Stomach (tissue), 9 donors: Measurements from ENCODE around the gene ELMO1. TPM values are rescaled to one million over a fixed set of nuclear protein-coding genes. Genes with fewer than 3 reads are reported as not detected.

Source experiments
- DNase-seq, 2 donors: peaks; one replicate each; pipeline versions ENCODE4 v3.0.0 to v3.0.0-alpha.2; 2013 to 2019
- H3K27ac ChIP-seq, 5 donors: fragments of 200-600 bp in 4 of 5; sonication (generic) in 4 of 5; one replicate each; pipeline ENCODE4 v1.5.1; 2013 to 2019; ENCODE audit warnings: mild to moderate bottlenecking in 1 of 5, moderate library complexity in 1 of 5
- H3K27me3 ChIP-seq, 3 donors: fragments of 200-600 bp; sonication (generic); one replicate each; pipeline ENCODE4 v1.5.1; 2017 to 2019; ENCODE audit warnings: mixed run types in 1 of 3
- H3K36me3 ChIP-seq, 4 donors: fragments of 200-600 bp; sonication (generic); 1 replicate in 3 of 4; 2 replicates in 1 of 4; pipeline ENCODE4 v1.5.1; 2016 to 2019
- H3K4me1 ChIP-seq, 4 donors: fragments of 200-600 bp; sonication (generic); one replicate each; pipeline ENCODE4 v1.5.1; 2016 to 2019
- H3K4me3 ChIP-seq, 4 donors: fragments of 200-600 bp; sonication (generic) in 3 of 4; one replicate each; pipeline ENCODE4 v1.5.1; 2016 to 2019; ENCODE audit warnings: mild to moderate bottlenecking in 1 of 4
- H3K9me3 ChIP-seq, 4 donors: fragments of 200-600 bp; sonication (generic); one replicate each; pipeline ENCODE4 v1.5.1; 2016 to 2019
- EP300 ChIP-seq: sonication (generic); formaldehyde crosslinking; IDR thresholded peaks from one replicate; pipeline ENCODE4 v1.6.1; 2017; ENCODE audit warnings: antibody characterized with exemption
- POLR2A ChIP-seq, 4 donors: fragments of 450-650 bp; IDR thresholded peaks; one replicate each; pipeline ENCODE4 v1.6.1; 2016; ENCODE audit warnings: antibody characterized with exemption in 4 of 4, control low read depth in 2 of 4, mild to moderate bottlenecking in 1 of 4, moderate library complexity in 1 of 4
- POLR2AphosphoS5 ChIP-seq, 3 donors: sonication (generic); formaldehyde crosslinking; IDR thresholded peaks; one replicate each; pipeline ENCODE4 v1.6.1; 2016; ENCODE audit warnings: antibody characterized with exemption in 3 of 3
- WGBS, 5 donors: extraction: QIAGEN DNeasy Blood & Tissue Kit in 3 of 5; methylation state at CpG; one replicate each; pipeline versions ENCODE4 v1.1.5 to v1.1.7; 2013 to 2018; 5-methylcytosine and 5-hydroxymethylcytosine counted together
- intact Hi-C: fragments of 100-400 bp; cut with DNase I; formaldehyde crosslinking; loops from one replicate; pipeline ENCODE4 v1.15.1; 2023; ENCODE audit warnings: low total_unique reads
- polyA plus RNA-seq, 3 donors: library from polyadenylated mRNA; stranded (reverse); fragments of 200-250 nt; gene quantifications; one replicate each; pipeline ENCODE4 v1.2.3, GENCODE V29; 2013
- total RNA-seq, 5 donors: library from RNA; depleted of rRNA; stranded (reverse); fragments of >200 nt; gene quantifications; one replicate each; pipeline versions ENCODE4 v1.1.0 to v1.2.3, GENCODE V29; 2014 to 2016
- TF ChIP-seq, protein P1 (sequence below), 7 experiments: fragments of 450-650 bp in 4 of 7; fragments of 200-600 bp in 3 of 7; sonication (generic) in 3 of 7; IDR thresholded peaks; one replicate each; pipeline ENCODE4 v1.5.1; 2016 to 2019; ENCODE audit warnings: antibody characterized with exemption in 7 of 7, control low read depth in 2 of 7, mild to moderate bottlenecking in 1 of 7
- donor health status: healthy with polysubstance abuse.
- donor health status: Bipolar disorder and iron deficiency.
- donor health status: healthy.

ELMO1 gene
- total and polyA plus RNA-seq, 8 donors = 4.1 to 117 (median 44.8) TPM

GRCh38 chr7:37193775-37194135 is 254.9 kb downstream of the ELMO1 start:
- no peak for DNase-seq
- intact Hi-C loops = loop anchor here (10.0 kb wide), 1 partner anchor 709 kb away; no protein-coding TSS in a partner anchor
- Histone ChIP-seq H3K4me1 (peaks cover 4 to 31% (median 11%) of the 10 kb centered on the region in 4 donors), H3K9me3 (no peaks in the 10 kb centered on the region), H3K4me3 (no peak overlapping the region), H3K36me3 (peaks cover 0 to 14% (median 5%) of the 10 kb centered on the region in 4 donors), H3K27ac (no peak overlapping the region), H3K27me3 (no peaks in the 10 kb centered on the region)
- no peak for TF ChIP-seq EP300
- TF ChIP-seq, protein P1, sequence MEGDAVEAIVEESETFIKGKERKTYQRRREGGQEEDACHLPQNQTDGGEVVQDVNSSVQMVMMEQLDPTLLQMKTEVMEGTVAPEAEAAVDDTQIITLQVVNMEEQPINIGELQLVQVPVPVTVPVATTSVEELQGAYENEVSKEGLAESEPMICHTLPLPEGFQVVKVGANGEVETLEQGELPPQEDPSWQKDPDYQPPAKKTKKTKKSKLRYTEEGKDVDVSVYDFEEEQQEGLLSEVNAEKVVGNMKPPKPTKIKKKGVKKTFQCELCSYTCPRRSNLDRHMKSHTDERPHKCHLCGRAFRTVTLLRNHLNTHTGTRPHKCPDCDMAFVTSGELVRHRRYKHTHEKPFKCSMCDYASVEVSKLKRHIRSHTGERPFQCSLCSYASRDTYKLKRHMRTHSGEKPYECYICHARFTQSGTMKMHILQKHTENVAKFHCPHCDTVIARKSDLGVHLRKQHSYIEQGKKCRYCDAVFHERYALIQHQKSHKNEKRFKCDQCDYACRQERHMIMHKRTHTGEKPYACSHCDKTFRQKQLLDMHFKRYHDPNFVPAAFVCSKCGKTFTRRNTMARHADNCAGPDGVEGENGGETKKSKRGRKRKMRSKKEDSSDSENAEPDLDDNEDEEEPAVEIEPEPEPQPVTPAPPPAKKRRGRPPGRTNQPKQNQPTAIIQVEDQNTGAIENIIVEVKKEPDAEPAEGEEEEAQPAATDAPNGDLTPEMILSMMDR (IDR thresholded peaks at IDR 0.05) = no peak
- TF ChIP-seq POLR2AphosphoS5 (IDR thresholded peaks at IDR 0.05) = no peak
- no peak for TF ChIP-seq POLR2A (IDR thresholded peaks at IDR 0.05)
- WGBS, 5 donors = 61 to 79% (median 69%) methylated on average over 2 of the region's 2 CpGs

DNA sequence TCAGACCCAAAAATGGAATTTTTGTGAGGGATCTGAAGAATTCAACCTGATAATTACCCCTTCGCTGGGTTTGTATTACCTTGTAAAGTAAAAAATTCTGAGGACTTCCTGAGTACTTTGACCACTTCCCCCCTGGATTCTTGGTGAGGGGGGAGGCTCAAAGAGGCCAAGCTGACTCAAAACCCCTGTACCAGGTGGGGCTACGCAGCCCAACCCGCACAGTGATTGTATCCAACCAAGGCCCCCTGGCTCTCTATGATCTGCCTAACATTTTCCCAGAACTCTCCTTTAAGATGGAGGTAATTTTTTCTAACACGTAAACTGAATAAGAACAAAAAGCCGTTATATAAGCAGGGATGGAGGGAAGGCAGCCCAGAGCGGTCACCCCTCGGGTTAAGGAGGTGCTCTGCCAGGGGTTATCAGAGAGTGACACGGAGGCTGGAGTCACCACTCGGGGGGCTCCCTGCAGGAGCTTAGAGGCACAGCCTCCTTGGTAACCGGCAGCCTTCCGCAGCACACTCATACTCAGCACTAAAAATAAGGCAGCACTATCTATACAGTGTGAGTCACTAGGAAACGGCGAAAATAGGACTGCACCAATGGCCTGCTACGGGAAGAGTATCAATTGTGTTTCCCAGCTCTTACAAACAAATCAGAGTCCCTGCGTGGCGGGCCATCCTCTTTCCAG is 255.4 kb downstream of the ELMO1 start:
- H3K4me1 ChIP-seq = peaks cover 0 to 25% (median 6%) of the 10 kb centered on the region in 4 donors
- intact Hi-C loops = loop anchor here (10.0 kb wide), 1 partner anchor 708 kb away; no protein-coding TSS in a partner anchor
- no peak for DNase-seq
- no peak overlapping the region for H3K27ac ChIP-seq
- H3K36me3 ChIP-seq = peaks cover 0 to 14% (median 5%) of the 10 kb centered on the region in 4 donors
- TF ChIP-seq EP300 (no peak), POLR2AphosphoS5 (IDR thresholded peaks at IDR 0.05) (no peak), POLR2A (IDR thresholded peaks at IDR 0.05) (no peak)
- TF ChIP-seq, protein P1 (IDR thresholded peaks at IDR 0.05) = no peak
- no peaks in the 10 kb centered on the region for H3K9me3 ChIP-seq
- no peak overlapping the region for H3K4me3 ChIP-seq
- H3K27me3 ChIP-seq = no peaks in the 10 kb centered on the region
- 73 to 83% (median 80%) methylated on average over 16 of the region's 16 CpGs for WGBS, 5 donors

DNA sequence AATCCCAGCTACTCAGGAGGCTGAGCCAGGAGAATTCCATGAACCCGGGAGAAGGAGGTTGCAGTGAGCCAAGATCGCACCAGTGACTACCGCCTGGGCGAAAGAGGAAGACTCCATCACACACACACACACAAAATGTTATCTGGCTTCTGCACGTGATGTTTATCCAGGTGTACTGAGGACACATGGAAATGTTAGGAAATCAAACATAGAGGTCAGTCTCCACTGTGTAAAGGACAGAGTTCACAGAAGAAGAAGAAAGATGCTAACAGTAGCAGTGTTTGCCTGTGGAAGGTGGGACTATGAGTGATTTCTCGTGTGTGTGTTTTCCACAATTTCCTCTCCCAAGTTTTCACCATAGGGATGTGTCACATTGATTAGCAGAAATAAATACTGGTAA is 256.9 kb downstream of the ELMO1 start:
- Histone ChIP-seq H3K27me3 (no peaks in the 10 kb centered on the region), H3K4me3 (no peak overlapping the region), H3K9me3 (no peaks in the 10 kb centered on the region), H3K36me3 (peaks cover 0 to 14% (median 3%) of the 10 kb centered on the region in 4 donors), H3K27ac (no peak overlapping the region), H3K4me1 (peaks cover 0 to 17% (median 1%) of the 10 kb centered on the region in 4 donors)
- TF ChIP-seq POLR2A (IDR thresholded peaks at IDR 0.05) (no peak), POLR2AphosphoS5 (IDR thresholded peaks at IDR 0.05) (no peak), EP300 (no peak)
- TF ChIP-seq, protein P1 (IDR thresholded peaks at IDR 0.05) = no peak
- intact Hi-C loops = loop anchor here (10.0 kb wide), 1 partner anchor 707 kb away; no protein-coding TSS in a partner anchor
- WGBS, 5 donors = 50 to 73% (median 56%) methylated on average over 6 of the region's 6 CpGs
- DNase-seq = no peak

GRCh38 chr7:37187179-37187578 is 261.5 kb downstream of the ELMO1 start:
- intact Hi-C loops = loop anchor here (10.0 kb wide), 1 partner anchor 222 kb away; no protein-coding TSS in a partner anchor
- H3K4me3 ChIP-seq = no peak overlapping the region
- H3K9me3 ChIP-seq = no peaks in the 10 kb centered on the region
- H3K27ac ChIP-seq = no peak overlapping the region
- H3K27me3 ChIP-seq = no peaks in the 10 kb centered on the region
- WGBS, 5 donors = 43 to 90% (median 62%) methylated on average over 2 of the region's 2 CpGs
- peaks cover 0 to 22% (median 5%) of the 10 kb centered on the region in 4 donors for H3K4me1 ChIP-seq
- no peaks in the 10 kb centered on the region for H3K36me3 ChIP-seq
- TF ChIP-seq, protein P1 (IDR thresholded peaks at IDR 0.05) = no peak
- no peak for TF ChIP-seq POLR2A (IDR thresholded peaks at IDR 0.05)
- TF ChIP-seq POLR2AphosphoS5 (IDR thresholded peaks at IDR 0.05) = no peak
- TF ChIP-seq EP300 = no peak
- no peak for DNase-seq
